Mesenchymal stem cell (in vitro differentiated cells and primary cell): ENCODE measurements around the gene PHF8.
A peak's percentile ranks its signal among the peaks of the same experiment; 100 is the strongest.

ENCODE experiments used
- DNase-seq: peaks from one replicate; pipeline ENCODE4 v3.0.0-alpha.2; 2013
- H2AFZ ChIP-seq: one replicate; pipeline ENCODE4 v1.6.1; 2013; ENCODE audit warnings: low read depth, mild to moderate bottlenecking, control low read depth, inconsistent platforms, low read length, moderate library complexity
- H2AK5ac ChIP-seq: 2 replicates; pipeline ENCODE4 v1.6.1; 2013; ENCODE audit warnings: low read length, moderate library complexity, mild to moderate bottlenecking, inconsistent platforms; ENCODE audit not compliant: severe bottlenecking
- H2BK120ac ChIP-seq: one replicate; pipeline ENCODE4 v1.6.1; 2013; ENCODE audit warnings: low read depth, mild to moderate bottlenecking, inconsistent platforms, low read length, moderate library complexity
- H2BK12ac ChIP-seq, 2 experiments: one replicate each; pipeline ENCODE4 v1.6.1; 2013; ENCODE audit warnings: inconsistent platforms in 2 of 2, low read length in 2 of 2, mild to moderate bottlenecking in 2 of 2, moderate library complexity in 2 of 2, control low read depth in 1 of 2
- H2BK15ac ChIP-seq: one replicate; pipeline ENCODE4 v1.6.1; 2013; ENCODE audit warnings: mild to moderate bottlenecking, low read depth, inconsistent platforms; ENCODE audit not compliant: poor library complexity, severe bottlenecking
- H2BK5ac ChIP-seq: 2 replicates; pipeline ENCODE4 v1.6.1; 2013; ENCODE audit warnings: low read depth, mild to moderate bottlenecking, low read length, control low read depth, inconsistent platforms; ENCODE audit not compliant: poor library complexity, severe bottlenecking
- H3K14ac ChIP-seq, 2 experiments: one replicate each; pipeline ENCODE4 v1.6.1; 2013; ENCODE audit warnings: inconsistent platforms in 2 of 2, low read length in 2 of 2, control low read depth in 1 of 2, mild to moderate bottlenecking in 1 of 2, moderate library complexity in 1 of 2
- H3K18ac ChIP-seq, 2 experiments: one replicate each; pipeline ENCODE4 v1.6.1; 2013; ENCODE audit warnings: inconsistent platforms in 2 of 2, low read length in 2 of 2, control low read depth in 1 of 2, low read depth in 1 of 2, mild to moderate bottlenecking in 1 of 2
- H3K23ac ChIP-seq, 2 experiments: one replicate each; pipeline ENCODE4 v1.6.1; 2013; ENCODE audit warnings: inconsistent platforms in 2 of 2, low read length in 2 of 2, mild to moderate bottlenecking in 2 of 2, moderate library complexity in 2 of 2, control low read depth in 1 of 2
- H3K27ac ChIP-seq: 2 replicates; pipeline ENCODE4 v1.5.1; 2013; ENCODE audit warnings: mild to moderate bottlenecking, moderate library complexity, low read length, control low read depth, inconsistent platforms; ENCODE audit not compliant: poor library complexity, severe bottlenecking
- H3K27me3 ChIP-seq, 2 experiments: 2 replicates each; pipeline versions ENCODE4 v1.6.1 to v1.7.0; 2013; ENCODE audit warnings: low read length in 2 of 2, mild to moderate bottlenecking in 2 of 2, moderate library complexity in 2 of 2, control low read depth in 1 of 2, inconsistent platforms in 1 of 2; ENCODE audit not compliant: control insufficient read depth in 1 of 2, insufficient read depth in 1 of 2
- H3K36me3 ChIP-seq, 2 experiments: 2 replicates each; pipeline versions ENCODE4 v1.6.1 to v1.7.0; 2013; ENCODE audit warnings: low read length in 2 of 2, control low read depth in 1 of 2, inconsistent platforms in 1 of 2, low read depth in 1 of 2, mild to moderate bottlenecking in 1 of 2; ENCODE audit not compliant: insufficient read depth in 2 of 2, control insufficient read depth in 1 of 2
- H3K4ac ChIP-seq, 2 experiments: one replicate each; pipeline ENCODE4 v1.6.1; 2013; ENCODE audit warnings: inconsistent platforms in 2 of 2, low read length in 2 of 2, mild to moderate bottlenecking in 2 of 2, moderate library complexity in 2 of 2, control low read depth in 1 of 2, low read depth in 1 of 2
- H3K4me1 ChIP-seq: 2 replicates; pipeline ENCODE4 v1.6.1; 2013; ENCODE audit warnings: low read depth, low read length, control low read depth; ENCODE audit not compliant: control insufficient read depth, insufficient read depth
- H3K4me2 ChIP-seq: 2 replicates; pipeline ENCODE4 v1.6.1; 2013; ENCODE audit warnings: low read length, mild to moderate bottlenecking, inconsistent platforms; ENCODE audit not compliant: poor library complexity, severe bottlenecking
- H3K4me3 ChIP-seq, 2 experiments: 2 replicates each; pipeline versions ENCODE4 v1.5.1 to v1.7.0; 2013; ENCODE audit warnings: low read length in 2 of 2, mild to moderate bottlenecking in 2 of 2, control low read depth in 1 of 2, low read depth in 1 of 2; ENCODE audit not compliant: insufficient read depth in 1 of 2
- H3K79me1 ChIP-seq: replicated peaks from 2 replicates; pipeline ENCODE4 v1.6.1; 2013; ENCODE audit warnings: mild to moderate bottlenecking, control low read depth, low read length, inconsistent platforms; ENCODE audit not compliant: poor library complexity, severe bottlenecking
- H3K9ac ChIP-seq: 2 replicates; pipeline ENCODE4 v1.7.0; 2013; ENCODE audit warnings: mild to moderate bottlenecking, low read length, moderate library complexity
- H3K9me3 ChIP-seq: 2 replicates; pipeline ENCODE4 v1.7.0; 2013; ENCODE audit warnings: mild to moderate bottlenecking, low read length; ENCODE audit not compliant: control insufficient read depth
- H4K8ac ChIP-seq: one replicate; pipeline ENCODE4 v1.6.1; 2013; ENCODE audit warnings: inconsistent platforms, mild to moderate bottlenecking, low read length, moderate library complexity
- H4K91ac ChIP-seq: one replicate; pipeline ENCODE4 v1.6.1; 2013; ENCODE audit warnings: mild to moderate bottlenecking, low read length, inconsistent platforms
- whole genome bisulfite sequencing: methylation state at CpG from one replicate; pipeline ENCODE4 v1.1.7; 2013; ENCODE audit warnings: mixed read lengths; 5-methylcytosine and 5-hydroxymethylcytosine counted together

The PHF8 gene

GRCh38 chrX:54044877-54045338 lies 635 bp upstream of the PHF8 start:
- peaks cover 0 to 15% of the 10 kb centered on the region in 2 experiments for H3K36me3 ChIP-seq
- H3K18ac ChIP-seq, result peak overlapping the region; percentile 45 to 62
- peak overlapping the region; percentile 8 for H2BK120ac ChIP-seq
- H4K91ac ChIP-seq, result no peak overlapping the region
- peak overlapping the region; percentile 41 for H4K8ac ChIP-seq
- H2AK5ac ChIP-seq, result no peak overlapping the region
- no peak overlapping the region for H3K14ac ChIP-seq
- DNase-seq, result no peak
- H2BK5ac ChIP-seq, result no peak overlapping the region
- no peak overlapping the region for H2BK12ac ChIP-seq
- 1% methylated on average over 9 of the region's 10 CpGs for WGBS
- no peak overlapping the region for H2AFZ ChIP-seq
- H3K23ac ChIP-seq, result no peak overlapping the region
- H3K79me1 ChIP-seq, result no peaks in the 10 kb centered on the region
- H3K9ac ChIP-seq, result peak overlapping the region; percentile 95
- peak overlapping the region in 1 of 2 experiments; percentile 67 for H3K4ac ChIP-seq
- peak overlapping the region; percentile 80 for H3K27ac ChIP-seq
- peaks cover 3% of the 10 kb centered on the region for H3K4me1 ChIP-seq
- no peaks in the 10 kb centered on the region for H3K9me3 ChIP-seq
- H3K4me2 ChIP-seq, result peak overlapping the region; percentile 57
- no peaks in the 10 kb centered on the region for H3K27me3 ChIP-seq
- no peak overlapping the region for H2BK15ac ChIP-seq
- peak overlapping the region; percentile 18 to 85 for H3K4me3 ChIP-seq

GRCh38 chrX:54043541-54044125 lies 640 bp downstream of the PHF8 start:
- WGBS, result under 1% methylated on average over 17 of the region's 43 CpGs
- Histone ChIP-seq H3K36me3 (peaks cover 0 to 25% of the 10 kb centered on the region in 2 experiments), H3K4me2 (peak overlapping the region; percentile 86), H3K18ac (peak overlapping the region; percentile 79 to 93), H3K9me3 (no peaks in the 10 kb centered on the region), H3K4me3 (peak overlapping the region; percentile 71 to 85), H3K23ac (no peak overlapping the region), H4K91ac (peak overlapping the region; percentile 15), H2BK12ac (no peak overlapping the region), H3K27ac (peak overlapping the region; percentile 82), H3K79me1 (no peaks in the 10 kb centered on the region), H3K27me3 (no peaks in the 10 kb centered on the region), H2AK5ac (no peak overlapping the region), H4K8ac (peak overlapping the region; percentile 72), H2BK5ac (peak overlapping the region; percentile 82), H2AFZ (no peak overlapping the region), H2BK15ac (peak overlapping the region; percentile 90), H3K4me1 (peaks cover 3% of the 10 kb centered on the region), H3K4ac (peak overlapping the region in 1 of 2 experiments; percentile 92), H3K14ac (no peak overlapping the region), H2BK120ac (peak overlapping the region; percentile 61), H3K9ac (peak overlapping the region; percentile 95)
- DNase-seq, result peak; percentile 48

- peaks cover 0 to 29% of the 10 kb centered on the region in 2 experiments for H3K36me3 ChIP-seq
- no peak overlapping the region for H3K23ac ChIP-seq
- H2BK5ac ChIP-seq, result no peak overlapping the region
- no peak overlapping the region for H3K14ac ChIP-seq
- no peak overlapping the region for H3K4ac ChIP-seq
- H3K79me1 ChIP-seq, result no peaks in the 10 kb centered on the region
- no peaks in the 10 kb centered on the region for H3K9me3 ChIP-seq
- H2AK5ac ChIP-seq, result no peak overlapping the region
- no peak overlapping the region for H2BK12ac ChIP-seq
- no peak overlapping the region for H2AFZ ChIP-seq
- no peak overlapping the region for H3K18ac ChIP-seq
- H3K27ac ChIP-seq, result no peak overlapping the region
- peak overlapping the region; percentile 95 for H3K9ac ChIP-seq
- H3K4me2 ChIP-seq, result peak overlapping the region; percentile 86
- H3K4me3 ChIP-seq, result peak overlapping the region; percentile 32 to 85
- 2% methylated on average over 11 of the region's 11 CpGs for WGBS
- no peak overlapping the region for H4K8ac ChIP-seq
- no peaks in the 10 kb centered on the region for H3K27me3 ChIP-seq
- H4K91ac ChIP-seq, result no peak overlapping the region
- peaks cover 3% of the 10 kb centered on the region for H3K4me1 ChIP-seq
- peak; percentile 10 for DNase-seq
- no peak overlapping the region for H2BK15ac ChIP-seq
- no peak overlapping the region for H2BK120ac ChIP-seq
Measured at GRCh38 chrX:54043056-54043455, 1.2 kb downstream of the PHF8 start.

GRCh38 chrX:54042609-54043021 lies 1.7 kb downstream of the PHF8 start:
- peak; percentile 77 for DNase-seq
- Histone ChIP-seq H4K91ac (peak overlapping the region; percentile 27), H3K9ac (peak overlapping the region; percentile 95), H3K36me3 (peaks cover 0 to 30% of the 10 kb centered on the region in 2 experiments), H2AFZ (peak overlapping the region; percentile 63), H2BK5ac (no peak overlapping the region), H4K8ac (no peak overlapping the region), H3K4ac (peak overlapping the region in 1 of 2 experiments; percentile 51), H2BK12ac (no peak overlapping the region), H2BK15ac (no peak overlapping the region), H3K4me2 (peak overlapping the region; percentile 86), H3K9me3 (no peaks in the 10 kb centered on the region), H3K4me3 (peak overlapping the region; percentile 60 to 85), H3K27ac (no peak overlapping the region), H2AK5ac (no peak overlapping the region), H3K23ac (no peak overlapping the region), H3K79me1 (no peaks in the 10 kb centered on the region), H3K4me1 (peaks cover 3% of the 10 kb centered on the region), H3K27me3 (no peaks in the 10 kb centered on the region), H2BK120ac (no peak overlapping the region), H3K14ac (peak overlapping the region in 1 of 2 experiments; percentile 32), H3K18ac (peak overlapping the region in 1 of 2 experiments; percentile 40)
- 11% methylated on average over 23 of the region's 26 CpGs for WGBS
